ENCODE measurements around the gene JAG2.

The JAG2 gene

GRCh38 chr14:105147671-105148603 is 20.6 kb downstream of the JAG2 start:
- H3K4me3 ChIP-seq (ENCODE audit: control insufficient read depth, low read depth, low read length), result no peak overlapping the region
- DNase-seq (ENCODE audit: low read depth), result no peak
- TF ChIP-seq, protein P1, sequence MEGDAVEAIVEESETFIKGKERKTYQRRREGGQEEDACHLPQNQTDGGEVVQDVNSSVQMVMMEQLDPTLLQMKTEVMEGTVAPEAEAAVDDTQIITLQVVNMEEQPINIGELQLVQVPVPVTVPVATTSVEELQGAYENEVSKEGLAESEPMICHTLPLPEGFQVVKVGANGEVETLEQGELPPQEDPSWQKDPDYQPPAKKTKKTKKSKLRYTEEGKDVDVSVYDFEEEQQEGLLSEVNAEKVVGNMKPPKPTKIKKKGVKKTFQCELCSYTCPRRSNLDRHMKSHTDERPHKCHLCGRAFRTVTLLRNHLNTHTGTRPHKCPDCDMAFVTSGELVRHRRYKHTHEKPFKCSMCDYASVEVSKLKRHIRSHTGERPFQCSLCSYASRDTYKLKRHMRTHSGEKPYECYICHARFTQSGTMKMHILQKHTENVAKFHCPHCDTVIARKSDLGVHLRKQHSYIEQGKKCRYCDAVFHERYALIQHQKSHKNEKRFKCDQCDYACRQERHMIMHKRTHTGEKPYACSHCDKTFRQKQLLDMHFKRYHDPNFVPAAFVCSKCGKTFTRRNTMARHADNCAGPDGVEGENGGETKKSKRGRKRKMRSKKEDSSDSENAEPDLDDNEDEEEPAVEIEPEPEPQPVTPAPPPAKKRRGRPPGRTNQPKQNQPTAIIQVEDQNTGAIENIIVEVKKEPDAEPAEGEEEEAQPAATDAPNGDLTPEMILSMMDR (IDR thresholded peaks at IDR 0.05; ENCODE audit: control insufficient read depth, insufficient read depth, low read depth, low read length, missing control alignments), result no peak

DNA sequence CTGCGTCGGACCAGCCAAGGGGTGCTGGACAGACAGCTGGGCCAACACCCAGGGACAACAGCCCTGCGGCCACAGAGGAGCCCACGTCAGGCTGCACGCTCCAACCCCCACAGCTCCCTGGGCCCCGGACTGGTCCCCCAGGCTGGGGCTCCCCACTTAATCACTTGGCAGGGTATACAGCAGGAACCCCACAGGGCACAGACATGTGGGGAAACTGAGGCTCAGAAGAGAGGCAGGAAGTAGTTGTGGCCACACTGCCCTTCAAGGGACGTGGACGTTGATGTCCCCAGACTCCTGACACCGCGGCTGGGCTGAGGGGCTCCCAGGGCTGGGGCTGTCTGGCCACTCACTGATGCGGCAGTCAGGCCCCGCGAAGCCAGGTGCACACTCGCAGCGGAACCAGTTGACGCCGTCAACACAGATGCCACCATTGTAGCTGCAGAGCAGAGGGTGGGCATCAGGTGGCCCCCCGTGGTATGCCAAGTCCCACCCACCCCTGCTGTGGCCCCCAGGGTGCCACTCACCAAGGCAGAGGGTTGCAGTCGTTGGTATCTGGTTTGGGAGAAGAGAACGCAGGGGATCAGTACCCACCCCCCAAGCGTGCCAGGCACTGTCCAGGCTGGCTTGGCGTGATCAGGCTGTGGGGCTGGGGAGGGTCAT is 21.5 kb downstream of the JAG2 start:
- no peak for DNase-seq (ENCODE audit: low read depth)
- no peak overlapping the region for H3K4me3 ChIP-seq (ENCODE audit: control insufficient read depth, low read depth, low read length)
- TF ChIP-seq, protein P1 (IDR thresholded peaks at IDR 0.05; ENCODE audit: control insufficient read depth, insufficient read depth, low read depth, low read length, missing control alignments), result no peak

DNA sequence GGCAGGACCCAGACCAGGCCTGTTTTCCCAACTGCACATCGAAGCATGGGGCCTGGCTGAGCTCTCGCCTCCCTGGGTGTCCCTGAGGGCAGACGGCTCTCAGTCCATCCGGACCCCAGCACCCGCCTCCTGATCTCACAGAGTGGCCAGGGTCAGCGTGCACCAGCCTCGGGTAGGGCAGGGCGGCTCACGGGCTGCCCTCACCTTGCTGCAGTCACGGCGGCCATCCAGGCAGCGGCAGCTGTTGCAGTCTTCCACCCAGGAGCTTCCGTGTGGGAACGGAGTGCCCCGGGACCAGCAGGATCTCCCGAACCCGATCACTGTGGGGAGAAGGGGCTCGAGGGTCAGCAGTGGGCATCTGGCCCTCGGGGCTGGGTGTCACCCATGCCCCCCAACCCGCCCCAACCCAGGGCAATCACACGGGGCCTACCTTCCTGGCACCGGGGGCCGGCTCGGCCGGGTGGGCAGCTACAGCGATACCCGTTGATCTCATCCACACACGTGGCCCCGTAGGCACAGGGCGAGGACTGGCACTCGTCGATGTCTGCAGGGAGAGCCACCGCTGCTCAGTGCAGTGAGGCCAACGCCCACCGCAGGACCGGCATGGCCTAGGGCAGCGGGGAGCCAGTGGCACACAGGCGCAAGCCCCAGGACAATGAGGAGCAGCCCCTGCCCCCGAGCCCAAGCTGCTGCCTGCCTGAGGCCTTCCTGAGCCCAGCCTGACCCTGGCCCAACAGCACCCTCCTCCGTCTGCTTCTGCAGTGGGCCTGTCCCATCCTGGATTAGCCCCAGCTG is 22.2 kb downstream of the JAG2 start:
- no peak overlapping the region for H3K4me3 ChIP-seq (ENCODE audit: control insufficient read depth, low read depth, low read length)
- no peak for DNase-seq (ENCODE audit: low read depth)
- TF ChIP-seq, protein P1 (IDR thresholded peaks at IDR 0.05; ENCODE audit: control insufficient read depth, insufficient read depth, low read depth, low read length, missing control alignments), result no peak

- TF ChIP-seq, protein P1 (IDR thresholded peaks at IDR 0.05; ENCODE audit: control insufficient read depth, insufficient read depth, low read depth, low read length, missing control alignments), result no peak
- DNase-seq (ENCODE audit: low read depth), result no peak
- H3K4me3 ChIP-seq (ENCODE audit: control insufficient read depth, low read depth, low read length), result no peak overlapping the region
These were observed 23.0 kb downstream of the JAG2 start for GRCh38 chr14:105145381-105146180.

DNA sequence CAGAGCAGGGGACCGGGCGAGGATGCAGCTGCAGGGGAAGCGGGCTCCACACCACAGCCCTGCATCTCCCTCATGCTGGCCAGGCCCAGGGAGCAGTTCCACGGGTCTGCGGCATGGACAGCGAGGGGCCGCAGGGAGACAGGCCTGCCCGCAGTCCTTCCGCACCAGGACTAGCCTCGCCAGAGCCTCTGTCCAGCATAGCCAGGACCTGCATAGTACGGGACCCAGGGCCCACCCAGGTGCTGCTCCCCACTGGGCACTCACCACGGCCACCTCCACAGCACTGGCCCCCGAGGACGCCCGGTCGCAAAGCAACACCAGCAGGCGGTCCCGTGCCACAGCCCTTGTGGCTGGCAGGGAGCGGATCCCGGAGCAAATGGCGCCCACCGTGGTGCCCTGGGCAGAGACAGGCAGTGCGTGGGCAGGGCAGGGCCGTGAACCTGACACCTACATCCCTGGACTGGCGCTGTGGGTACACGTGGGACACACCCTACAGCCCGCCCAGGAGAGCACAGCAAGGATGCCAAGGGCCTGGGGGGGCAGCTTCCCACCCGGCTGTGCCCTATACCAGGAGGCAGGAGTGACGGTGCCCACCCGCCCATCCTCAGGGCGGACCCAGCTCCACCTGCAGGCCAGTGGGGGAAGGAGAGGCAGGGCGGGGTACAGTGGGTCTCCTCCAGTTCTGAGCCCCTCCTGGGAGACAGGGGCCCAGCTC is 23.8 kb downstream of the JAG2 start:
- H3K4me3 ChIP-seq (ENCODE audit: control insufficient read depth, low read depth, low read length), result no peak overlapping the region
- DNase-seq (ENCODE audit: low read depth), result no peak
- TF ChIP-seq, protein P1 (IDR thresholded peaks at IDR 0.05; ENCODE audit: control insufficient read depth, insufficient read depth, low read depth, low read length, missing control alignments), result no peak

All from AG09309 (cell line).